Parathyroid adenoma (tissue), 2 donors: ENCODE results near the gene CD302.

Experiments used
- H2AFZ ChIP-seq: fragments of 300-600 bp; sonication (generic); one replicate; pipeline ENCODE4 v1.7.0; 2017; ENCODE audit warnings: antibody characterized with exemption, mild to moderate bottlenecking
- H3K27ac ChIP-seq: fragments of 300-600 bp; sonication (generic); one replicate; pipeline ENCODE4 v1.7.0; 2017
- H3K27me3 ChIP-seq: fragments of 300-600 bp; sonication (generic); one replicate; pipeline ENCODE4 v1.7.0; 2017; ENCODE audit warnings: low read length; ENCODE audit not compliant: control insufficient read depth, insufficient read depth
- H3K36me3 ChIP-seq: fragments of 300-600 bp; sonication (generic); one replicate; pipeline ENCODE4 v1.7.0; 2017; ENCODE audit warnings: low read length; ENCODE audit not compliant: control insufficient read depth, insufficient read depth
- H3K4me1 ChIP-seq: fragments of 300-600 bp; sonication (generic); one replicate; pipeline ENCODE4 v1.7.0; 2017; ENCODE audit warnings: control low read depth
- H3K4me2 ChIP-seq: fragments of 300-600 bp; sonication (generic); one replicate; pipeline ENCODE4 v1.7.0; 2017; ENCODE audit warnings: low read length
- H3K4me3 ChIP-seq: fragments of 300-600 bp; sonication (generic); one replicate; pipeline ENCODE4 v1.7.0; 2017; ENCODE audit warnings: low read depth, low read length
- H3K79me2 ChIP-seq: fragments of 300-600 bp; sonication (generic); one replicate; pipeline ENCODE4 v1.7.0; 2017; ENCODE audit warnings: control low read depth
- H3K9ac ChIP-seq: fragments of 300-600 bp; sonication (generic); one replicate; pipeline ENCODE4 v1.7.0; 2017; ENCODE audit warnings: mild to moderate bottlenecking
- H3K9me3 ChIP-seq: fragments of 300-600 bp; sonication (generic); one replicate; pipeline ENCODE4 v1.7.0; 2017; ENCODE audit warnings: low read length; ENCODE audit not compliant: control insufficient read depth
- CTCF ChIP-seq: fragments of 300-600 bp; sonication (generic); IDR thresholded peaks from one replicate; pipeline ENCODE4 v1.7.0; 2017; ENCODE audit warnings: antibody characterized with exemption, mild to moderate bottlenecking
- donor health status: primary hyperparathyroidism.

The CD302 gene

GRCh38 chr2:159776321-159776720, 21.7 kb downstream of the CD302 start:
- H3K4me2 ChIP-seq = no peak overlapping the region
- H3K36me3 ChIP-seq = no peaks in the 10 kb centered on the region
- H3K4me1 ChIP-seq = no peaks in the 10 kb centered on the region
- H3K4me3 ChIP-seq = no peak overlapping the region
- H3K9ac ChIP-seq = no peak overlapping the region
- no peaks in the 10 kb centered on the region for H3K27me3 ChIP-seq
- no peaks in the 10 kb centered on the region for H3K9me3 ChIP-seq
- no peaks in the 10 kb centered on the region for H3K79me2 ChIP-seq
- no peak for TF ChIP-seq CTCF
- no peak overlapping the region for H3K27ac ChIP-seq
- no peak overlapping the region for H2AFZ ChIP-seq

- Histone ChIP-seq H3K9me3 (no peaks in the 10 kb centered on the region), H3K4me2 (no peak overlapping the region), H3K9ac (no peak overlapping the region), H3K27ac (no peak overlapping the region), H3K79me2 (no peaks in the 10 kb centered on the region), H3K4me3 (no peak overlapping the region), H3K36me3 (no peaks in the 10 kb centered on the region), H3K4me1 (no peaks in the 10 kb centered on the region), H2AFZ (no peak overlapping the region), H3K27me3 (no peaks in the 10 kb centered on the region)
- TF ChIP-seq CTCF = no peak
Observed at GRCh38 chr2:159775021-159775420, 23.0 kb downstream of the CD302 start.

- TF ChIP-seq CTCF = no peak
- Histone ChIP-seq H3K4me3 (no peak overlapping the region), H3K27ac (no peak overlapping the region), H3K9ac (no peak overlapping the region), H3K4me2 (no peak overlapping the region), H3K9me3 (no peaks in the 10 kb centered on the region), H3K79me2 (no peaks in the 10 kb centered on the region), H3K36me3 (no peaks in the 10 kb centered on the region), H3K4me1 (no peaks in the 10 kb centered on the region), H3K27me3 (no peaks in the 10 kb centered on the region), H2AFZ (no peak overlapping the region)
Observed at GRCh38 chr2:159774370-159774990, 23.5 kb downstream of the CD302 start.

GRCh38 chr2:159773886-159774285, 24.1 kb downstream of the CD302 start:
- no peak overlapping the region for H3K27ac ChIP-seq
- H2AFZ ChIP-seq = no peak overlapping the region
- H3K9ac ChIP-seq = no peak overlapping the region
- no peak for TF ChIP-seq CTCF
- no peaks in the 10 kb centered on the region for H3K9me3 ChIP-seq
- H3K4me3 ChIP-seq = no peak overlapping the region
- H3K4me2 ChIP-seq = no peak overlapping the region
- H3K79me2 ChIP-seq = no peaks in the 10 kb centered on the region
- no peaks in the 10 kb centered on the region for H3K36me3 ChIP-seq
- H3K27me3 ChIP-seq = no peaks in the 10 kb centered on the region
- no peaks in the 10 kb centered on the region for H3K4me1 ChIP-seq

GRCh38 chr2:159773426-159773825, 24.6 kb downstream of the CD302 start:
- H3K79me2 ChIP-seq = no peaks in the 10 kb centered on the region
- H2AFZ ChIP-seq = no peak overlapping the region
- H3K4me1 ChIP-seq = no peaks in the 10 kb centered on the region
- no peak for TF ChIP-seq CTCF
- no peaks in the 10 kb centered on the region for H3K9me3 ChIP-seq
- no peaks in the 10 kb centered on the region for H3K27me3 ChIP-seq
- no peak overlapping the region for H3K27ac ChIP-seq
- H3K4me2 ChIP-seq = no peak overlapping the region
- H3K9ac ChIP-seq = no peak overlapping the region
- H3K36me3 ChIP-seq = no peaks in the 10 kb centered on the region
- H3K4me3 ChIP-seq = no peak overlapping the region
